GM18511 (cell line): ENCODE results near the gene GNB1L.

ENCODE experiments used
- ATAC-seq: cut with Tn5 transposase; IDR thresholded peaks from one replicate; pipeline ENCODE4 v1.9.1; 2021; ENCODE audit warnings: mild to moderate bottlenecking, moderate library complexity; ENCODE audit not compliant: unreplicated experiment

GNB1L gene

GRCh38 chr22:19765477-19766239, 89.0 kb downstream of the GNB1L start:
- ATAC-seq = no peak

GRCh38 chr22:19764636-19765476, 89.8 kb downstream of the GNB1L start:
- ATAC-seq = no peak

GRCh38 chr22:19764299-19764593, 90.4 kb downstream of the GNB1L start:
- ATAC-seq = no peak

GRCh38 chr22:19763458-19764298, 91.0 kb downstream of the GNB1L start:
- ATAC-seq = no peak

- no peak for ATAC-seq
Observed at GRCh38 chr22:19762568-19763457, 91.9 kb downstream of the GNB1L start.

- ATAC-seq = no peak
Observed at GRCh38 chr22:19761725-19762567, 92.7 kb downstream of the GNB1L start.

GRCh38 chr22:19760951-19761724, 93.5 kb downstream of the GNB1L start:
- no peak for ATAC-seq

- no peak for ATAC-seq
Observed at GRCh38 chr22:19760058-19760950, 94.4 kb downstream of the GNB1L start, which contains the start of gene TBX1. TSS of gene TBX1 (plus strand) at chr22:19760778. CDS start at chr22:19760844, 66 bp downstream.

- ATAC-seq = no peak
Observed at GRCh38 chr22:19759427-19760057, 95.1 kb downstream of the GNB1L start.

GRCh38 chr22:19758896-19759426, 95.7 kb downstream of the GNB1L start:
- no peak for ATAC-seq

- ATAC-seq = no peak
Observed at GRCh38 chr22:19757985-19758895, 96.4 kb downstream of the GNB1L start.

GRCh38 chr22:19757140-19757984, 97.3 kb downstream of the GNB1L start:
- no peak for ATAC-seq

GRCh38 chr22:19756288-19757128, 98.2 kb downstream of the GNB1L start:
- no peak for ATAC-seq

GRCh38 chr22:19755722-19756287, 98.9 kb downstream of the GNB1L start:
- no peak for ATAC-seq
